ENCODE measurements around the gene OR11G2.
A peak's percentile ranks its signal among the peaks of the same experiment; 100 is the strongest.
"Not testable (repeated sequence)": the region's sequence is repeated elsewhere in the genome, so short reads cannot be mapped to it uniquely, and the experiment has no call there.

Gene OR11G2

GRCh38 chr14:20190596-20190995, at the start of gene OR11G2:
Gene OR11G2, plus strand, starts transcription at chr14:20190896. Its CDS starts 6,542 bp downstream, at chr14:20197438.
- FAIRE-seq (no peak), DNase-seq (ENCODE audit: low spot score) (no peak)

GRCh38 chr14:20143911-20144310, 46.8 kb upstream of the OR11G2 start:
- FAIRE-seq (no peak), DNase-seq (ENCODE audit: low spot score) (no peak)

- DNase-seq (ENCODE audit: low spot score) (no peak), FAIRE-seq (no peak)
Observed at GRCh38 chr14:20144820-20145219, 45.9 kb upstream of the OR11G2 start.

- no peak for DNase-seq (ENCODE audit: low spot score)
- FAIRE-seq, result no peak
Observed at GRCh38 chr14:20164462-20164861, 26.2 kb upstream of the OR11G2 start.

- FAIRE-seq (no peak), DNase-seq (ENCODE audit: low spot score) (no peak)
Observed at GRCh38 chr14:20167091-20167490, 23.6 kb upstream of the OR11G2 start.

- not testable (repeated sequence) for FAIRE-seq
- DNase-seq (ENCODE audit: low spot score), result peak; percentile 7
Observed at GRCh38 chr14:20169852-20170251, 20.8 kb upstream of the OR11G2 start.

GRCh38 chr14:20174205-20174604, 16.5 kb upstream of the OR11G2 start:
- DNase-seq (ENCODE audit: low spot score); FAIRE-seq: not testable (repeated sequence)

- DNase-seq (ENCODE audit: low spot score), result no peak
- no peak for FAIRE-seq
Observed at GRCh38 chr14:20176330-20176729, 14.4 kb upstream of the OR11G2 start.

- FAIRE-seq, result no peak
- no peak for DNase-seq (ENCODE audit: low spot score)
Observed at GRCh38 chr14:20177433-20177974, 13.2 kb upstream of the OR11G2 start.

GRCh38 chr14:20179218-20179617, 11.5 kb upstream of the OR11G2 start:
- no peak for FAIRE-seq
- DNase-seq (ENCODE audit: low spot score), result no peak

GRCh38 chr14:20179880-20180279, 10.8 kb upstream of the OR11G2 start:
- FAIRE-seq (no peak), DNase-seq (ENCODE audit: low spot score) (no peak)

- DNase-seq (ENCODE audit: low spot score), result no peak
- no peak for FAIRE-seq
Observed at GRCh38 chr14:20180486-20180885, 10.2 kb upstream of the OR11G2 start.

GRCh38 chr14:20184181-20184580, 6.5 kb upstream of the OR11G2 start:
- no peak for DNase-seq (ENCODE audit: low spot score)

GRCh38 chr14:20191396-20191795, 700 bp downstream of the OR11G2 start:
- FAIRE-seq (no peak), DNase-seq (ENCODE audit: low spot score) (no peak)

More at GRCh38 chr14:20184181-20184580, 6.5 kb upstream of the OR11G2 start:
- FAIRE-seq, result no peak

- no peak for FAIRE-seq
- DNase-seq (ENCODE audit: low spot score), result no peak
Observed at GRCh38 chr14:20194101-20194500, 3.4 kb downstream of the OR11G2 start.

GRCh38 chr14:20195170-20195569, 4.5 kb downstream of the OR11G2 start:
- FAIRE-seq; DNase-seq (ENCODE audit: low spot score): not testable (repeated sequence)

- FAIRE-seq, result no peak
Observed at GRCh38 chr14:20195911-20196310, 5.2 kb downstream of the OR11G2 start.

GRCh38 chr14:20197459-20197858, 6.8 kb downstream of the OR11G2 start:
- FAIRE-seq (no peak), DNase-seq (ENCODE audit: low spot score) (no peak)

More at GRCh38 chr14:20195911-20196310, 5.2 kb downstream of the OR11G2 start:
- DNase-seq (ENCODE audit: low spot score), result no peak

- FAIRE-seq (no peak), DNase-seq (ENCODE audit: low spot score) (no peak)
Observed at GRCh38 chr14:20198991-20199390, 8.3 kb downstream of the OR11G2 start.

- FAIRE-seq (no peak), DNase-seq (ENCODE audit: low spot score) (no peak)
Observed at GRCh38 chr14:20204721-20205120, 14.0 kb downstream of the OR11G2 start.

GRCh38 chr14:20209595-20209994, 18.9 kb downstream of the OR11G2 start:
- FAIRE-seq, result no peak

GRCh38 chr14:20212406-20212805, 21.7 kb downstream of the OR11G2 start:
- FAIRE-seq; DNase-seq (ENCODE audit: low spot score): not testable (repeated sequence)

More at GRCh38 chr14:20209595-20209994, 18.9 kb downstream of the OR11G2 start:
- no peak for DNase-seq (ENCODE audit: low spot score)

- FAIRE-seq, result no peak
Observed at GRCh38 chr14:20215196-20215595, 24.5 kb downstream of the OR11G2 start.

GRCh38 chr14:20219033-20219432, 28.3 kb downstream of the OR11G2 start:
- no peak for FAIRE-seq
- no peak for DNase-seq (ENCODE audit: low spot score)

More at GRCh38 chr14:20215196-20215595, 24.5 kb downstream of the OR11G2 start:
- DNase-seq (ENCODE audit: low spot score), result no peak

Measured in RCC 7860 (cell line).